ENCODE results near the gene ZPBP2.

ZPBP2 gene

DNA sequence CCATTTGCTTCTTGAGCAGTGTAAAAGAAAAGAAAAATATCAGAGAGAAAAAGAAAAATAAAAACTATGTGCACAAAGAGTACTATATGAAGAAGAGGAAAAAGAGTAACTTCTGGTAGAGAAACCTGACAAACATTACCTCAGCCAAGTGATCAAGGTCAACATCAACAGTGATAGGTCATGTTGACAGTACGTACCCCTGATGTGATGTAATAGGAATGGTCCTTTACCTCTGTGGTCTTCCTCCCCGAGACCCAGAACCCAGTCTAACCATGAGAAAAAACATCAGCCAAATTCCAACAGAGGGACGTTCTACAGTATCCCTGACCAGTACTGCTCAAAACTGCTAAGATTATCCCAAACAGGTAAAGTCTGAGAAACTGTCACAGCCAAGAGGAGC, 46.0 kb downstream of the ZPBP2 start:
- no peak overlapping the region for H3K4me3 ChIP-seq (ENCODE audit: low read length)
- TF ChIP-seq ZNF274 (IDR thresholded peaks at IDR 0.05; ENCODE audit: low read depth, low read length) = no peak

DNA sequence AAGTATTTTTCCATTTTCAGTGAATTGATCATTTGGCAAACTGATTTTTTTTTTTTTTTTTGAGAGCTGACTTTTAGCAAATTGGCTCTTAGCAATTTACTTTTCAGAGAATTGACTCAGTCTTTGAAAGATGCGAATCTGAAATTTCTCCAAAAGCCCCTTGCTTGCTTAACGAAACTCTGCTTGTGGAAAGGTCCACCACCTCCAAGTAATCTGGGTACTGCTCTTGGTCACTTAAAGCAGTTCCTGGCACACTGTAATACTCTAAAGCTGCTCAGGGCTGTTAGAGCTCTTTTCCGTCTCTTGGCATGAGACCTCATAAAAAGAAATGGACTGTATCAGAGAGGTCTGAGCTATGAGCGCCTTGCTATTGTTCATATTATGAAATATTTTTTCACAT, 47.6 kb downstream of the ZPBP2 start:
- no peak overlapping the region for H3K4me3 ChIP-seq (ENCODE audit: low read length)
- no peak for TF ChIP-seq ZNF274 (IDR thresholded peaks at IDR 0.05; ENCODE audit: low read depth, low read length)

GRCh38 chr17:39916918-39917317, 48.9 kb downstream of the ZPBP2 start:
- H3K4me3 ChIP-seq (ENCODE audit: low read length) = no peak overlapping the region
- TF ChIP-seq ZNF274 (IDR thresholded peaks at IDR 0.05; ENCODE audit: low read depth, low read length) = no peak

DNA sequence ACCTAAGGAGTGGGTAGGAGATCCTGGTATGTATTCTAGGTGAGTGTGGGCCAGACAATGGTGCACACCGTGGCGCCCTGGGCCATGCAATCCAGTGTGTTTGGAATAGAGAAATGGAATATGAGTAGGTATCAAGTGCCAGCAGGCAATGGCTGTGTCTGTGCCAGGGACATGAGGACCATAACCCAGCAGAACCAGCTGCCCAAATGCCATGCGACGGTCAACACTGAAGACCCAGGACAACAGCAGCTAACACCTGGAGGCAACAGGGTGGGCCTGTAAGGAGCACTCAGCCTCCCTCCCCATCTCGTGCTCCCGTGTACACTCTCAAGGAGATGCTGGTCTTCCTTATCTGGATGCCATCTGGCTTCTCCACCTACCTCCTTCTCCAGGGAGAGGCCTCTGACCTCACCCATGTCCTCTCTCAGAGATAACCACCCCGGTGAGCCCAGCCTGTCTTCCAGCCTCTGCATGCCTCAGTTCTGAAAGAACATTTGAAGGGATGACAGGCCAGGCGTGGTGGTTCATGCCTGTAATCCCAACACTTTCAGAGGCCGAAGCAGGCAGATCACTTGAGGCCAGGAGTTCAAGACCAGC, 51.2 kb downstream of the ZPBP2 start:
- no peak for TF ChIP-seq ZNF274 (IDR thresholded peaks at IDR 0.05; ENCODE audit: low read depth, low read length)
- no peak overlapping the region for H3K4me3 ChIP-seq (ENCODE audit: low read length)

- H3K4me3 ChIP-seq (ENCODE audit: low read length) = no peak overlapping the region
- no peak for TF ChIP-seq ZNF274 (IDR thresholded peaks at IDR 0.05; ENCODE audit: low read depth, low read length)
These were observed 52.5 kb downstream of the ZPBP2 start for GRCh38 chr17:39920218-39921210.

DNA sequence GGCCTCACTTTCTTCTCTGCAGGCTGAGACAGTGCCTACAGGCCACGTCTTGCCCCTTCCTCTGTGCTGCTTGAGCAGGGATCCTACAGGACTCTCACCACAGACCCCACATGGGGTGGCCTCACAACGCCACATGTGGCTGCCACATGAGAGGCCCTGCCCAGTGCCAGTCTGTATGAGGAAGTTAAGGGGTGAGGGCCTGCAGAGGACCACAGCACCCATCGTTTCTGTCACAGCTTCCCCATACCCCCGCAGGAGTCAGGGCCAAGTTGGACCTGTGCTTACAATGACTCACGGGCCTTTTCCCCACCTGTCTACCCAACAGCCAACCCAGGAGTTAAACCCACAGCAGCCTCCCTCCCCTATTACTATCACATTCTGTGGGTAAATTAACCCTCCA, 53.3 kb downstream of the ZPBP2 start:
- H3K4me3 ChIP-seq (ENCODE audit: low read length) = no peak overlapping the region
- TF ChIP-seq ZNF274 (IDR thresholded peaks at IDR 0.05; ENCODE audit: low read depth, low read length) = no peak

DNA sequence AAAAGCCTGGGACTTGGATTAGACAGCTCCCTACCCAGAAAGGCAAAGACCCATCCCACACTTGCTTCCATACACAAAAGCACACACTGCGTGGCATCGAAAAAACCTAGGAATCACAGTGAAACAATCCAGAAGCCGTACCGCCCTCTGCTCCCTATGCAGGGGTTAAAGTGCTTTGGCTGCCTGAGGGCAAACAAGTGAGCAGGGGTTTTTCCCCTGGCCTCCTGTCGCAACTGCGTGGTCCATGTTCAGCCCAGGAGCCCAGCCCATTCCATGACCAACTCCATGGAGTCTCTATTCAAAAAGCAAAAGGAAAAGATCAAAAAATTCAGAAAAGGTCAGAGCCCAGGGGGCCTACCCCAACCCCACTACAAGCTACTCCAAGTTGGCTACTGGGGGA, 54.0 kb downstream of the ZPBP2 start:
- TF ChIP-seq ZNF274 (IDR thresholded peaks at IDR 0.05; ENCODE audit: low read depth, low read length) = no peak
- H3K4me3 ChIP-seq (ENCODE audit: low read length) = no peak overlapping the region

DNA sequence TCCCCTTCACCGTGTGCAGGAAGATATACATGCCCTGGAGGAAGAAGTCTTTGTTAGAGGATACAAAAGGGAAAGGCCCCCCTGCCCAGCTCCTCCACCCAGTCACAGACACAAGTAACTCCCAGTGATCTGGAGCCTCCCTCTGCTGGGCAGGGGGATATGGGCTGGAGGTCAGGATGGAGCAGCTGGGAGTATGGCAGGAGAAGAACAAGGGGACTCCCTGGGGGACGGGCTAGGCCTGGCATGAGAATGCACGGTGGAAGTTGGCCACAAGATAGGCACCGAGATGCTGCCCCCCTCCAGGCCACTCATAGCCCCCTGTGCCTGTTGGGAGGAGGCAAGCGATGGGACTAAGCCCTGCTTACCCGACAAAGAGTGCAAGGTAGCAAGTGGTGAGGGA, 55.2 kb downstream of the ZPBP2 start:
- TF ChIP-seq ZNF274 (IDR thresholded peaks at IDR 0.05; ENCODE audit: low read depth, low read length) = no peak
- H3K4me3 ChIP-seq (ENCODE audit: low read length) = no peak overlapping the region

GRCh38 chr17:39923836-39924690, 56.1 kb downstream of the ZPBP2 start:
- no peak for TF ChIP-seq ZNF274 (IDR thresholded peaks at IDR 0.05; ENCODE audit: low read depth, low read length)
- no peak overlapping the region for H3K4me3 ChIP-seq (ENCODE audit: low read length)

GRCh38 chr17:39924691-39925055, 56.7 kb downstream of the ZPBP2 start:
- TF ChIP-seq ZNF274 (IDR thresholded peaks at IDR 0.05; ENCODE audit: low read depth, low read length) = no peak
- no peak overlapping the region for H3K4me3 ChIP-seq (ENCODE audit: low read length)

GRCh38 chr17:39925282-39926134, 57.5 kb downstream of the ZPBP2 start:
- peak overlapping the region; percentile 64; the same call in 1 of the 2 replicates for H3K4me3 ChIP-seq (ENCODE audit: low read length)
- TF ChIP-seq ZNF274 (IDR thresholded peaks at IDR 0.05; ENCODE audit: low read depth, low read length) = no peak

DNA sequence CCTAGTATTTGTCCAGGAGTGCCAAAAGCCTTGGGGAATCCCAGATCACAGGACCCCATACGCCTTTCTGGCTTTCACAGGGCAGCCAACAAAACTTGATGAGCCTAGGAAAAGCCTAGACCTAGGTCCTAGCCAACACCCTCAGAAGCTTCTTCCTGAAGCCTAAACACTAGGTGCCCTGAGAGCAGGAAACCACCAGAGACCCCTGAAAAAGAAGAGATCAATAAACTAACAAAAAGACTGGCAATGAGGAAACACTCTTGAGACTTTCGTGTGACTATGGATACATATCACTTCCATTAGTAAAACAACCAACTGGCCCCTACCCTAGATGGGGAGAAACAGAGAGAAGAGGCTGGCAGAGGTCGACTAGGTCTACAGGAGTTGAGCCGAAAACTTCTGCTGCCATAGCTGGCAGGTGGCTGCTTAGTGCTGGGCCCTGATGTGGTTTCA, 58.2 kb downstream of the ZPBP2 start:
- peak overlapping the region; percentile 64 for H3K4me3 ChIP-seq (ENCODE audit: low read length)
- TF ChIP-seq ZNF274 (IDR thresholded peaks at IDR 0.05; ENCODE audit: low read depth, low read length) = no peak

GRCh38 chr17:39926588-39927100, 58.6 kb downstream of the ZPBP2 start:
- TF ChIP-seq ZNF274 (IDR thresholded peaks at IDR 0.05; ENCODE audit: low read depth, low read length) = no peak
- peak overlapping the region; percentile 64 for H3K4me3 ChIP-seq (ENCODE audit: low read length)

Measured in GM08714 (cell line).